H1 (cell line): ENCODE data around the gene AGRN. TPM values are rescaled to one million over a fixed set of nuclear protein-coding genes. Genes with fewer than 3 reads are reported as not detected.

ENCODE experiments used
- JUND ChIP-seq: IDR thresholded peaks from 2 replicates; pipeline ENCODE4 v1.6.1; 2011; ENCODE audit warnings: mild to moderate bottlenecking, improper control_type of control experiment, low read length
- PHF8 ChIP-seq: fragments of 200-600 bp; sonication (generic); conservative IDR thresholded peaks from 2 replicates; pipeline ENCODE4 v1.7.1; 2012; ENCODE audit warnings: low read depth, mild to moderate bottlenecking, inconsistent platforms, low read length, moderate library complexity
- POU5F1 ChIP-seq: IDR thresholded peaks from 2 replicates; pipeline ENCODE4 v1.6.1; 2011; ENCODE audit warnings: low read depth, mild to moderate bottlenecking, low read length, moderate library complexity
- RBBP5 ChIP-seq: IDR thresholded peaks from 2 replicates; pipeline ENCODE4 v1.7.1; 2012; ENCODE audit warnings: low read depth, mild to moderate bottlenecking, inconsistent platforms, low read length, moderate library complexity, borderline replicate concordance
- SIRT6 ChIP-seq: IDR thresholded peaks from one replicate; pipeline ENCODE4 v1.7.1; 2012; ENCODE audit warnings: low read length, inconsistent platforms
- SUZ12 ChIP-seq: fragments of 200-600 bp; sonication (generic); IDR thresholded peaks from 2 replicates; pipeline ENCODE4 v1.6.1; 2012; ENCODE audit warnings: mild to moderate bottlenecking, inconsistent platforms, low read length, moderate library complexity, mixed read lengths
- ZNF274 ChIP-seq: IDR thresholded peaks from 2 replicates; pipeline ENCODE4 v1.7.0; 2012; ENCODE audit warnings: low read length, borderline replicate concordance; ENCODE audit errors: extremely low read depth
- polyA plus RNA-seq, 7 experiments: library from polyadenylated mRNA; depleted of rRNA in 3 of 7; stranded (reverse) in 5 of 7; unstranded in 2 of 7; fragments of >200 nt in 5 of 7; fragments of 200-250 nt in 2 of 7; gene quantifications; 1 replicate in 5 of 7; 2 replicates in 1 of 7; 4 replicates in 1 of 7; pipeline versions ENCODE4 v1.2.1 to v1.2.3, GENCODE V29; 2011 to 2013; ENCODE audit warnings: missing spikeins in 2 of 7, mixed read lengths in 2 of 7
- total RNA-seq: library from RNA; stranded (reverse); fragmentation: NEBNext Ultra II Directional; extraction: Animal tissue kit (Norgen Biotek cat#: 25700); gene quantifications from 2 replicates; pipeline ENCODE4 v1.2.1, GENCODE V29; 2021

AGRN gene
- total and polyA plus RNA-seq, 2 of the 8 experiments (the other 6 are each of a cell fraction or from before 2014, with no cell fraction given), result 52.3 to 155 TPM

- TF ChIP-seq ZNF274, result no peak
- TF ChIP-seq POU5F1, result no peak
- no peak for TF ChIP-seq JUND
- no peak for TF ChIP-seq SUZ12
- TF ChIP-seq PHF8, result no peak
- TF ChIP-seq RBBP5, result no peak
- no peak for TF ChIP-seq SIRT6
Measured at GRCh38 chr1:1058088-1058905, 38.4 kb downstream of the AGRN start (continued).
